H9 (cell line): ENCODE results near the gene CFAP61. TPM values are rescaled to one million over a fixed set of nuclear protein-coding genes. Genes with fewer than 3 reads are reported as not detected.

Experiments used
- DNase-seq: peaks from one replicate; pipeline ENCODE4 v3.0.0-alpha.2; 2017
- H2AFZ ChIP-seq: one replicate; pipeline ENCODE4 v1.6.1; 2013; ENCODE audit warnings: mild to moderate bottlenecking, low read length, control low read depth, moderate library complexity
- H2AK5ac ChIP-seq: 2 replicates; pipeline ENCODE4 v1.6.1; 2013; ENCODE audit warnings: low read length, control low read depth, mixed read lengths; ENCODE audit not compliant: insufficient read length
- H2BK120ac ChIP-seq: one replicate; pipeline ENCODE4 v1.6.1; 2013; ENCODE audit warnings: low read depth, mild to moderate bottlenecking, low read length, control low read depth, inconsistent platforms; ENCODE audit not compliant: poor library complexity, severe bottlenecking
- H2BK12ac ChIP-seq: 2 replicates; pipeline ENCODE4 v1.6.1; 2013; ENCODE audit warnings: low read length, control low read depth, mixed read lengths, low read depth; ENCODE audit not compliant: insufficient read length
- H2BK15ac ChIP-seq: 2 replicates; pipeline ENCODE4 v1.6.1; 2013; ENCODE audit warnings: low read depth, low read length, control low read depth
- H2BK20ac ChIP-seq: one replicate; pipeline ENCODE4 v1.6.1; 2013; ENCODE audit warnings: low read depth, mild to moderate bottlenecking, low read length, control low read depth, inconsistent platforms; ENCODE audit not compliant: poor library complexity, severe bottlenecking
- H2BK5ac ChIP-seq: 2 replicates; pipeline ENCODE4 v1.6.1; 2013; ENCODE audit warnings: low read length, control low read depth, mixed read lengths; ENCODE audit not compliant: insufficient read length
- H3K14ac ChIP-seq: 2 replicates; pipeline ENCODE4 v1.6.1; 2013; ENCODE audit warnings: low read length, control low read depth; ENCODE audit not compliant: insufficient read depth
- H3K18ac ChIP-seq: 2 replicates; pipeline ENCODE4 v1.6.1; 2013; ENCODE audit warnings: low read depth, mild to moderate bottlenecking, mixed read lengths, low read length, control low read depth; ENCODE audit not compliant: insufficient read length
- H3K23ac ChIP-seq: 2 replicates; pipeline ENCODE4 v1.6.1; 2013; ENCODE audit warnings: low read length, control low read depth, mixed read lengths, low read depth; ENCODE audit not compliant: insufficient read length
- H3K23me2 ChIP-seq: 2 replicates; pipeline ENCODE4 v1.6.1; 2013; ENCODE audit warnings: low read depth, mild to moderate bottlenecking, mixed read lengths, low read length, control low read depth; ENCODE audit not compliant: insufficient read length, poor library complexity, severe bottlenecking
- H3K27ac ChIP-seq: 2 replicates; pipeline ENCODE4 v1.5.1; 2013; ENCODE audit warnings: low read length, control low read depth, mixed read lengths, low read depth; ENCODE audit not compliant: insufficient read length
- H3K27me3 ChIP-seq: 2 replicates; pipeline ENCODE4 v1.6.1; 2013; ENCODE audit warnings: low read length, control low read depth, inconsistent platforms; ENCODE audit not compliant: insufficient read depth
- H3K4ac ChIP-seq: 2 replicates; pipeline ENCODE4 v1.6.1; 2013; ENCODE audit warnings: low read depth, mild to moderate bottlenecking, control low read depth, inconsistent platforms, low read length, moderate library complexity
- H3K4me1 ChIP-seq: 2 replicates; pipeline ENCODE4 v1.6.1; 2013; ENCODE audit warnings: low read length, control low read depth, inconsistent platforms; ENCODE audit not compliant: insufficient read depth
- H3K4me2 ChIP-seq: 2 replicates; pipeline ENCODE4 v1.6.1; 2013; ENCODE audit warnings: low read length, control low read depth, mixed read lengths; ENCODE audit not compliant: insufficient read length, insufficient read depth
- H3K56ac ChIP-seq: 2 replicates; pipeline ENCODE4 v1.6.1; 2013; ENCODE audit warnings: low read depth, mild to moderate bottlenecking, mixed read lengths, low read length, control low read depth; ENCODE audit not compliant: insufficient read length
- H3K79me1 ChIP-seq: 2 replicates; pipeline ENCODE4 v1.6.1; 2013; ENCODE audit warnings: low read depth, mild to moderate bottlenecking, moderate library complexity, low read length, control low read depth, inconsistent platforms; ENCODE audit not compliant: insufficient read depth, poor library complexity, severe bottlenecking
- H3K79me2 ChIP-seq: 2 replicates; pipeline ENCODE4 v1.6.1; 2013; ENCODE audit warnings: low read length, control low read depth, inconsistent platforms; ENCODE audit not compliant: insufficient read depth
- H3K9ac ChIP-seq: 2 replicates; pipeline ENCODE4 v1.6.1; 2013; ENCODE audit warnings: low read length, control low read depth, mixed read lengths; ENCODE audit not compliant: insufficient read length; ENCODE audit errors: extremely low read depth
- H3K9me3 ChIP-seq: one replicate; pipeline ENCODE4 v1.6.1; 2013; ENCODE audit warnings: low read depth, low read length, inconsistent platforms; ENCODE audit not compliant: control insufficient read depth
- H3T11ph ChIP-seq: one replicate; pipeline ENCODE4 v1.6.1; 2013; ENCODE audit warnings: mild to moderate bottlenecking, low read length, control low read depth, inconsistent platforms
- H4K20me1 ChIP-seq: one replicate; pipeline ENCODE4 v1.6.1; 2013; ENCODE audit not compliant: control insufficient read depth, insufficient read length, insufficient read depth
- H4K5ac ChIP-seq: 2 replicates; pipeline ENCODE4 v1.6.1; 2013; ENCODE audit warnings: low read depth, mild to moderate bottlenecking, mixed read lengths, low read length, control low read depth; ENCODE audit not compliant: insufficient read length
- H4K8ac ChIP-seq: replicated peaks from 2 replicates; pipeline ENCODE4 v1.6.1; 2013; ENCODE audit warnings: low read length, control low read depth, mixed read lengths, low read depth; ENCODE audit not compliant: insufficient read length
- H4K91ac ChIP-seq: 2 replicates; pipeline ENCODE4 v1.6.1; 2013; ENCODE audit warnings: low read depth, mild to moderate bottlenecking, moderate library complexity, mixed read lengths, low read length, control low read depth; ENCODE audit not compliant: insufficient read length
- H3K27ac Mint-ChIP-seq, 3 experiments: 2 replicates in 2 of 3; 3 replicates in 1 of 3; pipeline ENCODE4 v1.8.0; 2020 to 2021; ENCODE audit warnings: mixed read lengths in 3 of 3, mild to moderate bottlenecking in 1 of 3, moderate library complexity in 1 of 3
- H3K27me3 Mint-ChIP-seq: 2 replicates; pipeline ENCODE4 v1.8.0; 2021; ENCODE audit warnings: low read depth, mild to moderate bottlenecking, moderate library complexity, mixed read lengths
- H3K36me3 Mint-ChIP-seq, 3 experiments: 2 replicates in 2 of 3; 3 replicates in 1 of 3; pipeline ENCODE4 v1.8.0; 2020 to 2021; ENCODE audit warnings: low read depth in 3 of 3, mixed read lengths in 3 of 3; ENCODE audit not compliant: insufficient read depth in 1 of 3
- H3K4me1 Mint-ChIP-seq, 2 experiments: 2 replicates each; pipeline ENCODE4 v1.8.0; 2020; ENCODE audit warnings: mixed read lengths in 2 of 2
- H3K4me3 Mint-ChIP-seq, 2 experiments: 2 replicates in 1 of 2; 3 replicates in 1 of 2; pipeline ENCODE4 v1.8.0; 2020 to 2021; ENCODE audit warnings: mild to moderate bottlenecking in 2 of 2, mixed read lengths in 2 of 2, moderate library complexity in 1 of 2
- H3K9me3 Mint-ChIP-seq, 2 experiments: 2 replicates in 1 of 2; 3 replicates in 1 of 2; pipeline ENCODE4 v1.8.0; 2020; ENCODE audit warnings: mild to moderate bottlenecking in 2 of 2, mixed read lengths in 2 of 2, moderate library complexity in 1 of 2
- WGBS: extraction: QIAGEN DNeasy Blood & Tissue Kit; methylation state at CpG from one replicate; pipeline ENCODE4 v1.1.7; 2013; ENCODE audit warnings: missing lambda C conversion rate, low lambda C conversion rate, mixed read lengths; ENCODE audit not compliant: insufficient read length; ENCODE audit errors: extremely low coverage; 5-methylcytosine and 5-hydroxymethylcytosine counted together
- total RNA-seq: library from RNA; stranded (reverse); gene quantifications from 2 replicates; pipeline ENCODE4 v1.2.1, GENCODE V29; 2021
- TF ChIP-seq, protein P1 (sequence below): fragments of 200-600 bp; sonication (generic); conservative IDR thresholded peaks from 3 replicates; pipeline ENCODE4 v1.8.0; 2021; ENCODE audit warnings: antibody characterized with exemption, mild to moderate bottlenecking

Gene CFAP61
- total RNA-seq, 1 experiment from 2014 or later = 0.44 TPM

DNA sequence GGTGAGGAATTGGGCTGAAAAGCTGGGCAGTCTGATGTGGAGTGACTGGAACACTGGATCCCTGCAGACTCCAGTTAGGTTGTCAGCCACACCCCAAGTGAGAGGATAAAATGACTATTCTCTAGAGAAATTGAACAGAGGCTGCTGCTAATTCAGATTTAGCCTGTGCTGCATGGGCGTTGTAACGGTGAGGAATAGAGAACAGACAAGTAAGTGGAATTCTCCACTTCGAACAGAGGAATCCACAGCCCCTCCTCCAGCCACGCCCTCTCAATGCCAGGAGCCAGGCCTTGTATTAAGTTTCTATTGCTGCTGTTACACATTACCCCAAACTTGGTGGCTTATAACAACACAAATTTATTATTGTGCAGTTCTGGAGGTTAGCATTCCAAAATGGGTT, 109.3 kb downstream of the CFAP61 start:
- Histone ChIP-seq H2BK120ac (no peak overlapping the region), H3K27me3 (no peaks in the 10 kb centered on the region), H2BK20ac (no peak overlapping the region), H2BK12ac (no peak overlapping the region), H3K14ac (no peak overlapping the region), H4K91ac (no peak overlapping the region), H3K4me2 (no peak overlapping the region), H2BK5ac (no peak overlapping the region), H2BK15ac (no peak overlapping the region), H3T11ph (no peak overlapping the region), H4K20me1 (no peaks in the 10 kb centered on the region), H3K23me2 (no peaks in the 10 kb centered on the region), H3K27ac (no peak overlapping the region), H3K4me1 (no peaks in the 10 kb centered on the region; the same call in 1 of the 2 replicates), H3K9me3 (no peaks in the 10 kb centered on the region), H2AK5ac (no peak overlapping the region), H3K56ac (no peak overlapping the region), H3K79me1 (no peaks in the 10 kb centered on the region), H4K5ac (no peak overlapping the region), H3K18ac (no peak overlapping the region), H3K4ac (no peak overlapping the region), H2AFZ (no peak overlapping the region), H3K79me2 (no peaks in the 10 kb centered on the region), H3K23ac (no peak overlapping the region), H4K8ac (no peak overlapping the region), H3K9ac (no peak overlapping the region)
- peaks cover 0 to 5% of the 10 kb centered on the region in 2 experiments; a peak in 1 of 5 replicates for H3K9me3 Mint-ChIP-seq
- H3K27me3 Mint-ChIP-seq = peaks cover 5% of the 10 kb centered on the region
- no peak for DNase-seq
- no CpG with 5 or more reads among the region's 4 CpGs for WGBS
- TF ChIP-seq, protein P1, sequence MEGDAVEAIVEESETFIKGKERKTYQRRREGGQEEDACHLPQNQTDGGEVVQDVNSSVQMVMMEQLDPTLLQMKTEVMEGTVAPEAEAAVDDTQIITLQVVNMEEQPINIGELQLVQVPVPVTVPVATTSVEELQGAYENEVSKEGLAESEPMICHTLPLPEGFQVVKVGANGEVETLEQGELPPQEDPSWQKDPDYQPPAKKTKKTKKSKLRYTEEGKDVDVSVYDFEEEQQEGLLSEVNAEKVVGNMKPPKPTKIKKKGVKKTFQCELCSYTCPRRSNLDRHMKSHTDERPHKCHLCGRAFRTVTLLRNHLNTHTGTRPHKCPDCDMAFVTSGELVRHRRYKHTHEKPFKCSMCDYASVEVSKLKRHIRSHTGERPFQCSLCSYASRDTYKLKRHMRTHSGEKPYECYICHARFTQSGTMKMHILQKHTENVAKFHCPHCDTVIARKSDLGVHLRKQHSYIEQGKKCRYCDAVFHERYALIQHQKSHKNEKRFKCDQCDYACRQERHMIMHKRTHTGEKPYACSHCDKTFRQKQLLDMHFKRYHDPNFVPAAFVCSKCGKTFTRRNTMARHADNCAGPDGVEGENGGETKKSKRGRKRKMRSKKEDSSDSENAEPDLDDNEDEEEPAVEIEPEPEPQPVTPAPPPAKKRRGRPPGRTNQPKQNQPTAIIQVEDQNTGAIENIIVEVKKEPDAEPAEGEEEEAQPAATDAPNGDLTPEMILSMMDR = no peak
- H3K36me3 Mint-ChIP-seq = no peaks in the 10 kb centered on the region
- H3K4me1 Mint-ChIP-seq = no peaks in the 10 kb centered on the region
- no peak overlapping the region for H3K27ac Mint-ChIP-seq
- no peak overlapping the region for H3K4me3 Mint-ChIP-seq
